ENCODE measurements around the gene RPN2. TPM values are rescaled to one million over a fixed set of nuclear protein-coding genes. Genes with fewer than 3 reads are reported as not detected.
A peak's percentile ranks its signal among the peaks of the same experiment; 100 is the strongest.

RPN2 gene
- total RNA-seq, 2 experiments from 2014 or later, result 110 to 138 TPM

DNA sequence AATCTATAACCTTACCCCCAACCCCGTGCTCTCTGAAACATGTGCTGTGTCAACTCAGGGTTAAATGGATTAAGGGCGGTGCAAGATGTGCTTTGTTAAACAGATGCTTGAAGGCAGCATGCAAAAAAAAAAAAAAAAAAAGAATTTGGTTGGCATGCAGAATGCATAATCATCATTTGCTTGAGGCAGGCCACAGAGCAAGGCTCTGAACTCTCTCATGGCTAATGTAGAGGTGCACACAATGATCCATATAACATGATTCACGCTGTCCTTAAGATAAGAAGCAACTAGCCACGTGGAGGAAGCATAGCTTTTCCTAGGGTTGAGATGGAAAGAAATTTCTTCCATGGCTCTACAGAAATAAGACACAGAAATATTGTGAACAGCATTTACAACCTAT, 27.6 kb upstream of the RPN2 start:
- Histone ChIP-seq H3K36me3 (ENCODE audit: insufficient read depth, low read length) (no peaks in the 10 kb centered on the region), H3K4me2 (ENCODE audit: low read length) (no peak overlapping the region), H3K4me3 (ENCODE audit: low read depth, low read length, poor library complexity, severe bottlenecking) (no peak overlapping the region), H3K4me1 (ENCODE audit: insufficient read depth, low read length, poor library complexity, severe bottlenecking) (no peaks in the 10 kb centered on the region), H2AFZ (ENCODE audit: low read length) (no peak overlapping the region), H4K20me1 (ENCODE audit: insufficient read depth, low read length) (no peaks in the 10 kb centered on the region), H3K27ac (ENCODE audit: low read depth, low read length, poor library complexity, severe bottlenecking) (no peak overlapping the region), H3K9me2 (ENCODE audit: insufficient read depth, low read length) (no peaks in the 10 kb centered on the region), H3K79me2 (ENCODE audit: insufficient read depth, low read depth, low read length) (no peaks in the 10 kb centered on the region), H3K9me3 (ENCODE audit: low read length) (no peaks in the 10 kb centered on the region)
- no peak for DNase-seq (ENCODE audit: low spot score)
- POLR2A ChIA-PET, result no interaction called here
- no TSS peak for BruUV-seq (replicated peaks)
- TF ChIP-seq, protein P1, sequence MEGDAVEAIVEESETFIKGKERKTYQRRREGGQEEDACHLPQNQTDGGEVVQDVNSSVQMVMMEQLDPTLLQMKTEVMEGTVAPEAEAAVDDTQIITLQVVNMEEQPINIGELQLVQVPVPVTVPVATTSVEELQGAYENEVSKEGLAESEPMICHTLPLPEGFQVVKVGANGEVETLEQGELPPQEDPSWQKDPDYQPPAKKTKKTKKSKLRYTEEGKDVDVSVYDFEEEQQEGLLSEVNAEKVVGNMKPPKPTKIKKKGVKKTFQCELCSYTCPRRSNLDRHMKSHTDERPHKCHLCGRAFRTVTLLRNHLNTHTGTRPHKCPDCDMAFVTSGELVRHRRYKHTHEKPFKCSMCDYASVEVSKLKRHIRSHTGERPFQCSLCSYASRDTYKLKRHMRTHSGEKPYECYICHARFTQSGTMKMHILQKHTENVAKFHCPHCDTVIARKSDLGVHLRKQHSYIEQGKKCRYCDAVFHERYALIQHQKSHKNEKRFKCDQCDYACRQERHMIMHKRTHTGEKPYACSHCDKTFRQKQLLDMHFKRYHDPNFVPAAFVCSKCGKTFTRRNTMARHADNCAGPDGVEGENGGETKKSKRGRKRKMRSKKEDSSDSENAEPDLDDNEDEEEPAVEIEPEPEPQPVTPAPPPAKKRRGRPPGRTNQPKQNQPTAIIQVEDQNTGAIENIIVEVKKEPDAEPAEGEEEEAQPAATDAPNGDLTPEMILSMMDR (conservative IDR thresholded peaks at IDR 0.05; ENCODE audit: low read length), result no peak
- no peak for TF ChIP-seq EZH2phosphoT487 (IDR thresholded peaks at IDR 0.05; ENCODE audit: borderline replicate concordance, low read depth, low read length)
- intact Hi-C loops (cut with micrococcal nuclease; ENCODE audit: unreplicated experiment), result no loop called here
- CTCF ChIA-PET (ENCODE audit: unreplicated experiment), result no interaction called here

DNA sequence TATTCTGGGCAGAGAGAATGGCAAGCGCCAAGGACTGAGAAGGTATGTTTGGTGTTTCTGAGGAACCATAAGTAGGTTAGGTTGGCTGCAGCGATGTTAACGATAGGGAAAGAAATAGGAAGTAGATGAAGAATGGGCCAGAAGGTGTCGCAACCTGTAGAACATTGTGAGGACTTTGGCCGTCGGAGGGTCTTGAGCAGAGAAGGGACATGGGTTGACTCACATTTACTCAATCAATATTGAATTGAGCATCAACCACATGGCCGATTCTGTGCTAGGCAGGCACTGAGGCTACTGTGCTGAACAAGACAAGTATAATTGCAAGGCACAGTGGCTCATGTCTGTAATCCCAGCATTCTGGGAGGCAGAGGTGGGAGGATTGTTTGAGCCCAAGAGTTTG, 26.8 kb upstream of the RPN2 start:
- no peaks in the 10 kb centered on the region for H3K79me2 ChIP-seq (ENCODE audit: insufficient read depth, low read depth, low read length)
- H3K9me3 ChIP-seq (ENCODE audit: low read length), result no peaks in the 10 kb centered on the region
- POLR2A ChIA-PET, result no interaction called here
- no TSS peak for BruUV-seq (replicated peaks)
- no peak overlapping the region for H2AFZ ChIP-seq (ENCODE audit: low read length)
- CTCF ChIA-PET (ENCODE audit: unreplicated experiment), result no interaction called here
- TF ChIP-seq, protein P1 (conservative IDR thresholded peaks at IDR 0.05; ENCODE audit: low read length), result no peak
- no peak for TF ChIP-seq EZH2phosphoT487 (IDR thresholded peaks at IDR 0.05; ENCODE audit: borderline replicate concordance, low read depth, low read length)
- DNase-seq (ENCODE audit: low spot score), result no peak
- no peaks in the 10 kb centered on the region for H3K36me3 ChIP-seq (ENCODE audit: insufficient read depth, low read length)
- H3K9me2 ChIP-seq (ENCODE audit: insufficient read depth, low read length), result no peaks in the 10 kb centered on the region
- intact Hi-C loops (cut with micrococcal nuclease; ENCODE audit: unreplicated experiment), result no loop called here
- H3K27ac ChIP-seq (ENCODE audit: low read depth, low read length, poor library complexity, severe bottlenecking), result no peak overlapping the region
- no peak overlapping the region for H3K4me2 ChIP-seq (ENCODE audit: low read length)
- no peaks in the 10 kb centered on the region for H4K20me1 ChIP-seq (ENCODE audit: insufficient read depth, low read length)
- H3K4me1 ChIP-seq (ENCODE audit: insufficient read depth, low read length, poor library complexity, severe bottlenecking), result no peaks in the 10 kb centered on the region
- no peak overlapping the region for H3K4me3 ChIP-seq (ENCODE audit: low read depth, low read length, poor library complexity, severe bottlenecking)

DNA sequence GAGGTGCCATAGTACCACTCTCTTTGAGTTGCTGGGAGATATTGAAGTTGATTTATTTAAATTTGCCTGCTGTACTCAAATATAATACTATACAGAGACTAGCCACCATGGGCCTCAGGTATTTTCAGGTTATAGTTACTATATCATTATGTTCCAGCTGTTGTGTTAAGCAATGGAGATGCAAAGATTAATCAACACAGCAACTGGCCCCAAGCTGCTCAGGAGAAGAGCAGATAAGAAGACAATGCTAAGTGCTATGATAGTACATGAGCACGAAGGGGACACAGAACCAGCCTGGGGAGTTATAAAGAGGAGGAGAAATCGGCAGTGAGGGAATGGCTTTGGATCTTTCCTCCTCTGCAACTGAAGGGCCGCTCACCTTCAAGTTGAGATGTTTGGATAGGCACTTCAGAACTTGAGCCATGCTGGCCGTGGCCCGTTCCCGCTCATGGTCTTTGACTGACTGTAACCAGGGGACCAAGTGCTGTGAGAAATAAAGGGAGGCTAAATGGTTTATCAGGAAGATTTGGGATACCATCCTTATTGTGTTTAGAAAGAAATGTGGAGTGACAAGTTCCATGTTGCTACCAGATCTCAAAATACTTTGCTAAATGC, 24.3 kb upstream of the RPN2 start:
- Histone ChIP-seq H3K4me2 (ENCODE audit: low read length) (no peak overlapping the region), H2AFZ (ENCODE audit: low read length) (no peak overlapping the region), H3K9me3 (ENCODE audit: low read length) (no peaks in the 10 kb centered on the region), H3K36me3 (ENCODE audit: insufficient read depth, low read length) (no peaks in the 10 kb centered on the region), H3K4me1 (ENCODE audit: insufficient read depth, low read length, poor library complexity, severe bottlenecking) (no peaks in the 10 kb centered on the region), H3K79me2 (ENCODE audit: insufficient read depth, low read depth, low read length) (no peaks in the 10 kb centered on the region), H3K27ac (ENCODE audit: low read depth, low read length, poor library complexity, severe bottlenecking) (no peak overlapping the region), H4K20me1 (ENCODE audit: insufficient read depth, low read length) (no peaks in the 10 kb centered on the region), H3K4me3 (ENCODE audit: low read depth, low read length, poor library complexity, severe bottlenecking) (no peak overlapping the region), H3K9me2 (ENCODE audit: insufficient read depth, low read length) (no peaks in the 10 kb centered on the region)
- ChIA-PET POLR2A (interaction anchor here (0.9 kb wide), 1 partner anchor 36 kb away, joined by 3 read pairs; no protein-coding TSS in a partner anchor), CTCF (ENCODE audit: unreplicated experiment) (no interaction called here)
- DNase-seq (ENCODE audit: low spot score), result no peak
- TSS peak; percentile 53 for BruUV-seq (replicated peaks)
- TF ChIP-seq EZH2phosphoT487 (IDR thresholded peaks at IDR 0.05; ENCODE audit: borderline replicate concordance, low read depth, low read length), result no peak
- TF ChIP-seq, protein P1 (conservative IDR thresholded peaks at IDR 0.05; ENCODE audit: low read length), result no peak
- intact Hi-C loops (cut with micrococcal nuclease; ENCODE audit: unreplicated experiment), result no loop called here
